Endothelial cell of umbilical vein (primary cell): Measurements from ENCODE around the gene GLI3.

Experiments used
- EZH2 ChIP-seq: IDR thresholded peaks from 2 replicates; pipeline ENCODE4 v1.6.1; 2012; ENCODE audit warnings: borderline replicate concordance, low read depth, mild to moderate bottlenecking, moderate library complexity, low read length, inconsistent platforms; ENCODE audit not compliant: severe bottlenecking
- MYC ChIP-seq: IDR thresholded peaks from one replicate; pipeline ENCODE4 v1.6.1; 2011; ENCODE audit warnings: mild to moderate bottlenecking, low read depth, low read length

DNA sequence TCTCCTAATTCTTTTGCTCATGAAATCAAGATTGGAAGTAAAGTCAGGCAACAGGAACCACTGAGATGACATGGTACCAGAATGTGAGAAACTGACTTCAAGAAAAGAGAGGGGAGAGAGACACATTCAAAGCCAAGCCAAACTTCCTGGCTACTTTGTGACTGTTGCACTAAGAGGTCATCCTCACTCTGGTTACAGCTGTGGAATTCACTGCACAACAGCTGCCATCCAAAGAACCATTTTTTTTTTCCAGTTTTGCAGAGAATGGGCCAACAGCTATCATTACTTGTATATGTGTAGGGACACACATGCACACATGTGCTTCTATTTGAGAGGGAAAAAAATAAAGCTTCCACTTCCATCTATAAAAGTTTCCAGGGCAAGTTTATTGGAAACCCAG is 203.5 kb downstream of the GLI3 start:
- TF ChIP-seq MYC, result no peak
- TF ChIP-seq EZH2, result no peak
